Measurements from ENCODE around the gene ANXA2. TPM values are rescaled to one million over a fixed set of nuclear protein-coding genes. Genes with fewer than 3 reads are reported as not detected.

Gene ANXA2
- 4,670 to 5,204 TPM (median 4,787 TPM) in 5 replicates for total RNA-seq (2022; extraction: Qiagen RNA extraction; ENCODE audit: low read depth)

GRCh38 chr15:60397772-60398445, at the start of gene ANXA2:
ANXA2 (minus strand) TSS chr15:60397986; CDS start chr15:60386075, 11,911 bp downstream.

Other genes starting within 250 kb of the ANXA2 start
- gene ICE2, start 81.2 kb upstream of the ANXA2 start, total RNA-seq (2022; extraction: Qiagen RNA extraction; ENCODE audit: low read depth): 35.3 to 39.5 TPM (median 38.1 TPM) in 5 replicates

Data from A549 treated with CpdA at 1 μM for 4 hours (cell line).